ENCODE data around the gene DYNC2LI1.

DNA sequence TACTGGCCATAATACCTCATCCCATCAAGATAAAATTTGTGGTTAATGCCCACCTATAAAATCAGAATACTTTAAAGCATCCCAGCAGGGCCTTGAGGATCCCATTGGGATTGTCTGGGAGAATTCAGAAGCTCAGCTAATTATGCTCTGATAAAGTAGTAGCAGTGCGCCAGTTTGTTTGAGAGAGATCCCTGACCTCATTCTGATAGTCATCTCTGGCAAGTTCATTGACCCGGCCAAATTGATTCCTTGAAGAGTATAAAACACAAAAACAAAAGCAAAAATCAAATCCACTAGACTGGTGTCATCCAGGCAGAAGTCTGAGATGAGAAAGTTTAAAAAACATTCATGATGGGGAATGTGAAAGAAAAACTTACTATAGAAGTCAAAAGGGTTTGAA is 50.7 kb downstream of the DYNC2LI1 start:
- no peak for TF ChIP-seq POLR2A (IDR thresholded peaks at IDR 0.05)
- TF ChIP-seq, protein P1, sequence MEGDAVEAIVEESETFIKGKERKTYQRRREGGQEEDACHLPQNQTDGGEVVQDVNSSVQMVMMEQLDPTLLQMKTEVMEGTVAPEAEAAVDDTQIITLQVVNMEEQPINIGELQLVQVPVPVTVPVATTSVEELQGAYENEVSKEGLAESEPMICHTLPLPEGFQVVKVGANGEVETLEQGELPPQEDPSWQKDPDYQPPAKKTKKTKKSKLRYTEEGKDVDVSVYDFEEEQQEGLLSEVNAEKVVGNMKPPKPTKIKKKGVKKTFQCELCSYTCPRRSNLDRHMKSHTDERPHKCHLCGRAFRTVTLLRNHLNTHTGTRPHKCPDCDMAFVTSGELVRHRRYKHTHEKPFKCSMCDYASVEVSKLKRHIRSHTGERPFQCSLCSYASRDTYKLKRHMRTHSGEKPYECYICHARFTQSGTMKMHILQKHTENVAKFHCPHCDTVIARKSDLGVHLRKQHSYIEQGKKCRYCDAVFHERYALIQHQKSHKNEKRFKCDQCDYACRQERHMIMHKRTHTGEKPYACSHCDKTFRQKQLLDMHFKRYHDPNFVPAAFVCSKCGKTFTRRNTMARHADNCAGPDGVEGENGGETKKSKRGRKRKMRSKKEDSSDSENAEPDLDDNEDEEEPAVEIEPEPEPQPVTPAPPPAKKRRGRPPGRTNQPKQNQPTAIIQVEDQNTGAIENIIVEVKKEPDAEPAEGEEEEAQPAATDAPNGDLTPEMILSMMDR (IDR thresholded peaks at IDR 0.05) = no peak
